Fibroblast of skin of scalp (primary cell): ENCODE measurements around the gene OR2V2. TPM values are rescaled to one million over a fixed set of nuclear protein-coding genes. Genes with fewer than 3 reads are reported as not detected.
"Not testable (repeated sequence)": the region's sequence is repeated elsewhere in the genome, so short reads cannot be mapped to it uniquely, and the experiment has no call there.

Source experiments
- DNase-seq: peaks from one replicate; pipeline ENCODE4 v3.0.0-alpha.2; 2013
- polyA plus RNA-seq, 2 experiments: library from polyadenylated mRNA; unstranded; fragments of 120-200 nt; gene quantifications; one replicate each; pipeline ENCODE4 v1.2.1, GENCODE V29; 2013; ENCODE audit not compliant: insufficient read length in 2 of 2

The OR2V2 gene, protein sequence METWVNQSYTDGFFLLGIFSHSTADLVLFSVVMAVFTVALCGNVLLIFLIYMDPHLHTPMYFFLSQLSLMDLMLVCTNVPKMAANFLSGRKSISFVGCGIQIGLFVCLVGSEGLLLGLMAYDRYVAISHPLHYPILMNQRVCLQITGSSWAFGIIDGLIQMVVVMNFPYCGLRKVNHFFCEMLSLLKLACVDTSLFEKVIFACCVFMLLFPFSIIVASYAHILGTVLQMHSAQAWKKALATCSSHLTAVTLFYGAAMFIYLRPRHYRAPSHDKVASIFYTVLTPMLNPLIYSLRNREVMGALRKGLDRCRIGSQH
- polyA plus RNA-seq (2013, experiment 1 of 2; ENCODE audit: insufficient read length): not detected
- not detected for polyA plus RNA-seq (2013, experiment 2 of 2; ENCODE audit: insufficient read length)

DNA sequence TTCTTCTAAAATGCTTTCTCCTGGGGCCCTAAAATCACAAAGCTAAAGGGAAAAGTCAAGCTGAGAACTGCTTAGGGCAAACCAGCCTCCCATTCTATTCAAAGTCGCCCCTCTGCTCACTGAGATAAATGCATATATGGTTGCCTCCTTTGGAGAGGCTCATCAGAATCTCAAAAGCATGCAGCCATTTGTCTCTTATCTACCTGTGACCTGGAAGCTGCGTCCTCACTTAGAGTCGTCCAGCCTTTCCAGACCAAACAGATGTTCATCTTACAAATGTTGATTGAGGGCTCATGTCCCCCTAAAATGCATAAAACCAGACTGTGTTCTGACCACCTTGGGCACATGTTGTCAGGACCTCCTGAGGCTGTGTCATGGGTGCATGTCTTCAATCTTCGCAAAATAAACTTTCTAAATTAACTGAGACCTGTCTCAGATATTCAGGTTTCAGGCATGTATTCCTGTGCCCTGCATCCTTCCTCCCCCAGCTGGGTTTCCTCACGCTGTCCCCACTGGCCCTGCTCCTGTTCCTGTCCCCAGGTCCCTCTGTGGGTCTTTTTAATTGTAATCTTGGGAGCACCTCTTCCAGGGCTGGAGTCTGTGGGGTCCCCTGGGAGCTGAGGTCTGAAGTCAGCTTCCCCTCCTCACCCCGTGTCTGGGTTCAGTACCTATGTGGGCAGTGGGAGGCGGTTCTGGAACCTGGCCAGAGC, at the start of gene OR2V2:
Gene OR2V2, plus strand, starts transcription at position 660 of the 710 bp plus-strand sequence. CDS start 7,357 bp downstream, outside the sequence.
- not testable (repeated sequence) for DNase-seq

DNA sequence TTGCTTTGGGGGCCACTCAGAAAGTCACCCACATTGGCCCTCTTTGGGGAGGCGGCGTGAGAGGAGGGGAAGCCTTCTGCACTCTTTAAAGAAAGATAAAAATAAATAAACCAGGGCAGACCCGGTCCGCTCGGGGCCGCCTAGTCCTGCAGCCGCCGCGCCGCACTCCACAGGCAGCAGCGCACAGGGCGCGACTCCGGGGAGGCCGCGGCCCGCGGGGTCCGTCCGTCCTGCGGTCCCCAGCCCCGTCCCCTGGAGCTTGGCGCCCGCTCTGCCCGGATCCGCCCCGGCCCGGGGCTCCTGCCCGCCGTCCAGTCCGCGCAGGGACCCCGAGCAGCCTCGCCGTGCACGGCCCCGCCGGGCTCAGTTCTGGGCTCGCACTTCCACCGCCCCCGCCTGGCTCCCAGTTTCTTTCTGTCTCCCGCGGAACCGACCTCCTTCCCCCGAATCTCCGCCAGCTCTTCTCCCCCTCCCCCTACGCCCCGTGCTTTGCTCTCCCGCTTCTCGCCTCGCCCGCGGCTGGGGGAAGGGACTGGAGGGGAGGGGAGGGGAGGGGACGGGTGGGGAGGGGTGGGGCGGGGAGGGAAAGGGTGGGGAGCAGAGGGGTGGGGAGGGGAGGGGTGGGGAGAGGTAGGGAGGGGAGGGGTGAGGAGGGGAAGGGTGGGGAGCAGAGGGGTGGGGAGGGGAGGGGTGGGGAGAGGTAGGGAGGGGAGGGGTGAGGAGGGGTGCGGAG, 49.5 kb upstream of the OR2V2 start:
- not testable (repeated sequence) for DNase-seq

DNA sequence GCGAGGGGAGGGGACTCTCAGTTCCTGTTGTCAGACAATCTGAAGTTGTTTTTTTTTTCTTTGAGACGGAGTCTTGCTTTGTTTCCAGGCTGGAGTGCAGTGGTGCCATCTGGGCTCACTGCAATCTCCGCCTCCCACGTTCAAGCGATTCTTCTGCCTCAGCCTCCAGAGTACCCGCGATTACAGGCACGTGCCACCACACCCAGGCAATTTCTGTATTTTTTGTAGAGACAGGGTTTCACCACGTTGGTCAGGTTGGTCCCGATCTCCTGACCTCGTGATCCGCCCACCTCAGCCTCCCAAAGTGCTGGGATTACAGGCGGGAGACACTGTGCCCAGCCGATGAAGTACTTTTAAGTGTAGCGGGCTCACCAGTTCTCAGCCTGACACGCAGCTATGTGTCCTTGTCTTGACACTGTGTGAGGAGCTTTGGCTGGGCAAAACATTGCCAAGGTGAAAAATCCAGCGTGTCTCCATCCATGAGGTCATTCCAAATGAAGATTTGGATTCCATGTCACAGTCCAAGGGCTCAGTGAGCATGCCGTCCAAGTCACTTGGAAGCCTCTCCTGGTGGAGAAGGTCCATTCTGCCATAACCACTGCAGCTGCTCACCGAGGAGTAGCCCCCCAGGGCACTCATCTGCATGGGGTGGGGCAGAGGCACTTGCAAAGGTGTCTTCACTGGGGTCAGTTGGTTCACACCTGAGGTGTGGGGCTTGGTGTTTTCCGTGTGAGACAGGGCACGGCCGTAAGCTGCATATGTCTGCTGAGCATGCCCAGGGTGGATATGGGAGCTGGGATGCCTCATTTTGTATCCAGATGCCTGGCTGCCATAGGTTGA, 48.4 kb upstream of the OR2V2 start:
- DNase-seq: no peak

DNA sequence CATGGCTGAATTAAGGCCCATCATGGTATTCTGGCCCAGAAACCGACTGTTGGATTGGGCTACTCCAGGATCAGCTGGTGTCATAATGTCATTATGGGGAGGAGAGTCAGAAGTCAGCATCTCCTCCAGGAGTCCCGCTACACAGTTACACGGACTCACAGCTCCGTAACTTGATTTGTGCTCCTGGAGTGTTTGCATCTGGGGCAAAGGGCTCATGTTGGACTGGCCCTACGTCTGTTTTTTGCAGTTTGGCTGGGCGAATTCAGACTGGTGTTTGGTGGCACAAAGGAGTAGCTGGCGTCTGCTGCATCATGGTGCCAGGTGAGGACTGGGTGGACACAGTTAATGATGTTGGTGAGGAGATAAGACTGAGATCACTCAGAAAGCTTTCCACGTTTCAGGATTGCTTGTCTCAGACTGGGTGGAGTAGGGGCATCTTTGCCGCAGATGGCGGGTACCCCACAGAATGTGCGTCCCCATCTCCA, 47.7 kb upstream of the OR2V2 start:
- DNase-seq: no peak

DNA sequence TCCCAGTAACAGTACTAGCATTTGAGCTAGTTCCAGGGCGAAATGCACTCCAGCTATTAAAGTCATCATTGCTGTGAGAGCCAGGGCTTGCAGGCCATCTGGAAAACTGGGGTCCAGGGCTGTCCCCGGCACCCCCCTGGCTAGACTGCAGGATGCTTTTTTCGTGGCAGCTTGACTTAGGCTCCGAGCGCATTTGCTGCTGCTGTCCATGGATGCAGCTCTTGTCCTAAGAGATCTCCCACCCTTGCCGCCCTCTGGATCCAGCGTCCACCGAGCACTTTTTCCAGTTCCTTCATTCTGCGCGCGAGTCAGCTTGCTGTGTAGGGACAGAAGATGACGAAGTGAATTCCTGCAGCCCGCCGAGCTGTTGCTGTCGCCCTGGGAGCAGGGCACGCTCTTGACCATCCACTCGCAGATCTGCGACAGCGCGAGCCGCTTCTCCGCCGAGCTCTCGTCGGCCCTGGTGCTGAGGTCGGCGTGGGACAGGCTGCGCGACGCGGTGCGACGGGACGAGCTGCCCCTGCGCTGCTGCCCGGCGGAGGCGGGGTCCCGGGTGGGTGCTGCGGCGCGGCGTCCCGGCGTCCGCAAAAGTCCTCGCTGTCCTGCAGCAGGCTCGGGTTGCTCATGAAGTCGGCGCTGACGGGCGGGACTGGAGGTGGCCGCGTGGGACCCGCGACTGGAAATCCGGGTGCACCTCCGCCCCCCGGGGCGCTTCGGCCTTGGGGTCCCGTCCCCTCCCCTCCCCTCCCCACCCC, 47.1 kb upstream of the OR2V2 start:
- DNase-seq: no peak

DNA sequence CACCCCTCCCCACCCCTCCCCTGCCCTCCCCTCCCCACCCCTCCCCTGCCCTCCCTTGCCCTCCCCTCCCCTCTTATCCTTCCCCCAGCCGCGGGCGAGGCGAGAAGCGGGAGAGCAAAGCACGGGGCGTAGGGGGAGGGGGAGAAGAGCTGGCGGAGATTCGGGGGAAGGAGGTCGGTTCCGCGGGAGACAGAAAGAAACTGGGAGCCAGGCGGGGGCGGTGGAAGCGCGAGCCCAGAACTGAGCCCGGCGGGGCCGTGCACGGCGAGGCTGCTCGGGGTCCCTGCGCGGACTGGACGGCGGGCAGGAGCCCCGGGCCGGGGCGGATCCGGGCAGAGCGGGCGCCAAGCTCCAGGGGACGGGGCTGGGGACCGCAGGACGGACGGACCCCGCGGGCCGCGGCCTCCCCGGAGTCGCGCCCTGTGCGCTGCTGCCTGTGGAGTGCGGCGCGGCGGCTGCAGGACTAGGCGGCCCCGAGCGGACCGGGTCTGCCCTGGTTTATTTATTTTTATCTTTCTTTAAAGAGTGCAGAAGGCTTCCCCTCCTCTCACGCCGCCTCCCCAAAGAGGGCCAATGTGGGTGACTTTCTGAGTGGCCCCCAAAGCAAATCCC, 46.2 kb upstream of the OR2V2 start:
- DNase-seq: not testable (repeated sequence)

DNA sequence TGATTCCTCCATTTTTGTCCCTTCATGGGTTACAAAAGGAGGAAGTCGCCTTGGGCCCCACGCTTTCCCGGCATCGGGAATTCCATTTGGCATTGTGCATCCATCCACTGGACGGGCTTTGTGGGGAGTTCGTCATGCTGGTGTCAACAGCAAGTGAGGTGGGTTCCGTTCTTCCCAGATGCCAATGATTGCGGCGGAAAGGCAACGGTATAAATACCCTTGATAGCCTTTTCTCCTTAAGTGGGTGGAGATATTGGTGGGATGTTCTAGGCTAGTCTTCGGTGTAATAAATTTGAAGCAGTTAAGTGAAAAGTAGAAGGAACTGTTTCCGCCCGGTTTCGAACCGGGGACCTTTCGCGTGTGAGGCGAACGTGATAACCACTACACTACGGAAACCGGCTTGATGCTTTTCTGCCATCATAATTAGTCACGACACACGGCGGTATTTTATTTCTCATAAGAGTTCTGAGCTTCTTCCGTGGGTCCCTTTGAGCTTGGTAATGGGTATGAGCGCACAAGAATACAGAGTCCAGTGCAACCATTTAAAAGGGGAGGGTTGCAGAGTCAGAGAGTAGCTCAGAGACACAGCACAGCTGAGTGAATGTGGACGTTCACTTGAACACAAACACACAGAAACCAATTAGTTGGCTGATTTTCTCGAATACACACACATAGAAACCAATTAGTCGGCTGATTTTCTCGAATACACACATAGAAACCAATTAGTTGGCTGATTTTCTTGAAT, 45.3 kb upstream of the OR2V2 start:
- DNase-seq: not testable (repeated sequence)

DNA sequence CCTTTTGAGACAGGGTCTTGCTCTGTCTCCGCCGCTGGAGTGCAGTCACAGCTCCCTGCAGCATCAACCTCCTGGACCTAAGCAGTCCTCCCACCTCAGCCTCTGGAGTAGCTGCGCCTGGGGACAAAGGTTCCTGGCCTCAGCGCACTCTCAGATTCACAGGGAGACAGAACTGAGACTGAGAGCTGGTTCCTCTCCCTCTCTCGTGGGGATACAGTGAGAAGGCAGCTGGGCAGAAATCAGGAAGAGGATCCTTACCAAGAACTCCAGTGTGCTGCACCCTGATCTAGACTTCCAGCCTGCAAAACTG, 43.2 kb upstream of the OR2V2 start:
- DNase-seq: not testable (repeated sequence)

DNA sequence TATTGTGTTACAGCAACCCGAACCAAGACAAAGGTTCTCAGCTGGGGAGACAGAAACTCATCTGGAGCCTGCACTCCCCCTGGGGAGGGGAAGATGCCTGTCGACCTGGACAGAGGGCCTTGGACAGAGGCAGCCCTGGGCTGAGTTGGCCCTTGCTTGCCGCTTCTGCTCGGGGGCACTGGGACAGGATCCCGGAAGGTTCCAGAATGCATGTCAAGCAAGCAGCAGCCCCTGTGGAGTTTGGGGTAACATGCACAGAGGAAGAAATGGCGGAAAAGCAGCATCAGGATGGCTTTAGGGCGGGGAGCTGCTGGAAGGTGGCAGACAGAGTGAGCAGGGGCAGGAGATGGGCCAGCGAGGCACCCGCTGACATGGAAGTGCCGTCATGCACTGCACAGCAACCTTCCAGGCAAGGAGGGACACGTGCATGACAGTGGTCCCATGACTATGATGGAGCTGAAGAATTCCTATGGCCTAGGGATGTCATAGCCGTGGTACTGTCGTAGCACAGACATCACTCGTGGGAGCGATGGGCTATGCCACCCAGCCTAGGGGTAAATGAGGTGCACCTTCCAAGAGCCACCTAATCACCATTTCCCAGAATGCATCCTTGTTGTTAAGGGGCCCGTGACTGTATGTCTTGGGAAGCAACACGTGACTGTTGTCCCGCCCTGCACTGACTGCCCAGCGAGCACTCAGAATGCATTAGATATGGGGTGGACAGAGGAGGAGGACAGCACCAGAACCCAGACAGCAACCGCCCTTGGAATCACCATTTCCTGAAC, 42.6 kb upstream of the OR2V2 start:
- not testable (repeated sequence) for DNase-seq

DNA sequence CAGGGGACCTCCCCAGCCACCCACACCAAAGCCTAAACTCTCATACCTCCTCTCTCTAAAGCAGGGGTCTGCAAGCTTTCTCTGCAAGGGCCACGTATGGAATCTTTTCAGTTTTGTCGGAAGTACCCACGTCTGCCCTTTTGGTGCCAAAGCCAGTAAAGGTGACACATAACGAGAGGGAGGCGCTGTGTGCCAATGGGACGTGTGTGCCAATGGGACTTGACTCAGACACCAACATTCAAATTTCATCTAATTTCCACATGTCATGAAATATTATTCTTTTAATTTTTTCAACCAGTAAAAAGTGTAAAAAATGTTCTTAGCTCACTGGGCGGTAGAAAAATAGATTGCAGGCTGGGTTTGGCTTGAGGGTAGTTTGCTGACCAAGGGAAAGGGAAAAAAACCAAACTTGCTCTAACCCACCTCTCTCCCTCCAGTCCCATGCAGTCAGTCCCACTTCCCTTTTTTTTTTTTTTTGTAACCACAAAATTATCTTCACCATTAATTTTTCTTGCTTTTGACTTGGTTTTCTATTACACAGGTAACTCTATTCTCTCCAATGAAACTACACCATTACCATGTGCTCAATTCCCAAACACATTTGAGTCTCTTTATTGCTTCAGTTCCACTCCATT, 41.9 kb upstream of the OR2V2 start:
- DNase-seq: no peak

DNA sequence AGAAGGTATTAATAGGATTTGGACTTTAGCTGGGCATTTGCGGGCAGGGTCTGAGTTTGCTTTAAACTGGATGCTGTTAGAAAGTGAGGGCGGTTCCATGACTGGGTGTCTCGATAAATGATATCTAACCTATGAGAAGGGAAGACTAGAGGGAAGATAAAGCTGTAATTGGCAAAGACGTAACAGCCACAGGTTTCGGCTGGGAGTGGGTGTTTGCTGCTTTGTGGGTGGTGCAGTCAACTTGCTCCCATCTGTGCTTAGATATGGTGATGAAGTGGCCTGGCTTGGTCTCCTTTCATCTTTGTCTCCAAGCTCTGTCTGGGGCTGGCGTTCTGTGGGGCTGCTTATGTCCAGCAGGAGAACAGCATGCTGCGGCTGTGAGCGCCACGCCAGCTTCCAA, 39.7 kb upstream of the OR2V2 start:
- no peak for DNase-seq

DNA sequence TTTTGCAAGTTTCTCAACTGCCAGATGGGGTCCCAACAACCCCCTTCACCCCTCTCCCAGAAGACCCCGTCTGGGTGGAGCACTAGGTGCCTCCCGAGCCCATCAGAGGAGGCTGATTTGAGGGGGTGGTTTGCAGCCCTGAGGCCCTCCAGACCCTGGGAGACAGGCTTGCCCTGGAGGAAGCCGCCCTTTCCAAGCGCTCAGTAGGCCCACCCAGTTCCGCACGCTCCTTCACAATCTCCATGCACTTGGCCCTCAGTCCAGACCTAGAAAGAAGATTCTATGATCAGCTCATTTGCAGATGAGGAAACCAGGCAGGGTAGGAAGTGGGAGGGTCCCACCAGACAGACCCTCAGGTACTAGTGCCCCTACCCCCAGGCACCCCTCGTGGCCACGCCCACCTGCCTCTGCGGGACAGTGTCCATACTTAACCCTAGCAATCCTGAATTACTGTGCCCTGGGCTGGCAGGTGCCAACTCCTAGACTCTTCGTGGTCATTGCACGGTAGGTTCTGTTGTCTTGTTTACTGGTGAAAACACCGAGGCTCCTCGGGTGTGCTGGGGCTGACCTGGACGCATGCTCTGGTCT, 38.7 kb upstream of the OR2V2 start:
- DNase-seq: no peak

DNA sequence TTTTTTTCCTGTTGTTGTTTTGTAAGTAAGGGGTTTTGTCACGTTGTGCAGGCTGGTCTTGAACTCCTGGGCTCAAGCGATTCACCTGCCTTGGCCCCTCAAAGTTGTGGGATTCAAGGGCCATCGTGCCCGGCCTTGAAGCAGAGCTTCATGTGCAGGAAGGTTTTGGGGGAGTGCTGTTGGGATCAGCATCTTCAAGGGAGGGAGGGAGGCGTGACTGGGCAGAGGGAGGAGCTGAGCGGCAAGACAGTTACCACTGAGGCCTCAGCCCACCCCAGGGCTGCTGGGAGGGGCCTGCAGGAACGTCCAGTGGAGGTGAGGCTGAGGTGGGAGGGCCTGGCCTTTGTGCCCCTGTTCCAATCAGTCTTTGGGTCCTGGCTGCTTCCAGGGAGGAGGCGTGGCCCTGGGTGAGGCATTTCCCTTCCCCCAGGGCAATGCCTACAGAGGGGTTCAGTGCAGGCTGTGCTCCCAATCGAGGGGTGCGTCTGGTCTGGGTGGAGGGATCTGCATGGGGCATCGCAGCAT, 37.8 kb upstream of the OR2V2 start:
- no peak for DNase-seq

DNA sequence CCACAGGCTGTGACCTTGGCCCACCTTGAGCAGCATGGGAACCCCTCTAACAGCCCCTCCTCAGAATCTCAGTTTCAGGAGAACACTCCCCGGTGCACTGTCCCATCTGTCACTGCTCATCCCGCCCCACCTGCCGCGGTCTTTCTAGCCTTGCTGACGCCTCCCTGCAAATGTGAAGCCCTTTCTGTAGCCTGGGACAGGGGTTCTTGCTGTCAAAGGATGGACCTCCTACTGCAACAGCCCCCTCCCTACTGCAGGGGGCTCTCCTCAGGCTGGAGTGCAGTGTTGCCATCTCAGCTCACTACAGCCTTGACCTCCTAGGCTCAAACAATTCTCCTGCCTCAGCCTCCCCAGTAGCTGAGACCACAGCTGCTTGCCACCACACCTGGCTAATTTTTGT, 36.4 kb upstream of the OR2V2 start:
- DNase-seq: no peak

DNA sequence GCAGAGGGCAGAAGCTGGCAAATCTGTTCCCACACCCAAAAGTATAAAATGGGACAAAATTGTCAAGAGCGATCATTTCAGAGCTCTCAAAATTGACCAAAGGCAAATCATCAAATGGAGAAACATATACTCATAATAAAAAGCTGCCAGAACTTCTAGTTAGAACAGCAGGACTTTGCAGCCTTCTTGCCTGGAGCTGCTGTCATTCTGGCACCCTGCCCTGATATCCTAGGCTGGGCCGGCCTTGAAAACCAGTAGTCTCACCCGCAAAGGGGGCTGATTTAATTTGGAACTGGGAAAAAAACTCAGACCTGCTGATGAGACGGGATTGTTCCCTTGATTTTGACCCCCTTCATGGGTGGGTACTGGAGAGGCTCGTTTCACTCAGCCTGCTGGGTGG, 34.9 kb upstream of the OR2V2 start:
- DNase-seq: no peak

DNA sequence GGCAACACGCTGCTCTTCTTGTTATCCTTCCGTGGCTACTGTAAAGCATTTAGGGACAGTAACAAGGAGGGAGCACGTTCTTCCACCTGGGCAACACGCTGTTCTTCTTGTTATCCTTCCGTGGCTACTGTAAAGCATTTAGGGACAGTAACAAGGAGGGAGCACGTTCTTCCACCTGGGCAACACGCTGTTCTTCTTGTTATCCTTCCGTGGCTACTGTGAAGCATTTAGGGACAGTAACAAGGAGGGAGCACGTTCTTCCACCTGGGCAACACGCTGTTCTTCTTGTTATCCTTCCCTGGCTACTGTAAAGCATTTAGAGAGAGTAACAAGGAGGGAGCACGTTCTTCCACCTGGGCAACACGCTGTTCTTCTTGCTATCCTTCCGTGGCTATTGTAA, 33.8 kb upstream of the OR2V2 start:
- not testable (repeated sequence) for DNase-seq

DNA sequence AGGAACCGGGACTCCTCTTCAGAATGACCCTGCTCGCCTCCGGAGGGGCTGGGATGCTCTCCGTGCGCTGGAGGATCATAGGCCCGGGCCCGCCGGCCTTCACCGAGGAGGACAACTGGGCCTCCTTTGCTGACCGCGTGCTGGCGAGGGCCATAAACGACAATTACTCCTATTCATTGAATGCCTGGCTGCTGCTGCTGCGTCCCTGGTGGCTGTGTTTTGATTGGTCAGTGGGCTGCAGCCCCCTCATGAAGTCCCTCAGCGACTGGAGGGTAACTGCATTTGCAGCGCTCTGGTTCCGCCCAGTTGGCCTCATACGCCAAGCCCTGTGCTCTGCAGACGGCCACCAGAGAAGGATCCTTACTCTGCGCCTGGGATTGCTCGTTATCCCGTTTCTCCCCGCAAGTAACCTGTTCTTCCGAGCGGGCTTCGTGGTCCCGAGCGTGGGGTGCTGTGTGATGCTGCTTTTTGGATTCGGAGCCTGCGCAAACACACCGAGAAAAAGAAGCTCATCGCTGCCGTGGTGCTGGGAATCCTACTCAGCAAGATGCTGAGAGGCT, 33.0 kb upstream of the OR2V2 start:
- DNase-seq: no peak
